Measurements from ENCODE around the gene M1AP. TPM values are rescaled to one million over a fixed set of nuclear protein-coding genes. Genes with fewer than 3 reads are reported as not detected.

The M1AP gene
- total and polyA plus RNA-seq, 9 of the 15 experiments (the other 6 are each of a cell fraction or from before 2014, with no cell fraction given): 0.06 to 0.33 (median 0.11) TPM; not detected in 4

- no peak for TF ChIP-seq ZFP36 (IDR thresholded peaks at IDR 0.05; ENCODE audit: low read depth, low read length, partially characterized antibody)
- no peak for TF ChIP-seq NKRF (IDR thresholded peaks at IDR 0.05; ENCODE audit: borderline replicate concordance)
- TF ChIP-seq MLX (CRISPR knock-in tag; conservative IDR thresholded peaks at IDR 0.05): no peak
- TF ChIP-seq ETS1 (conservative IDR thresholded peaks at IDR 0.05; ENCODE audit: control insufficient read depth, low read depth, low read length): no peak
- TF ChIP-seq ZNF224 (CRISPR knock-in tag; IDR thresholded peaks at IDR 0.05): no peak
- no peak for TF ChIP-seq ZBTB5 (IDR thresholded peaks at IDR 0.05)
- TF ChIP-seq ATF6 (CRISPR knock-in tag; IDR thresholded peaks at IDR 0.05): no peak
- TF ChIP-seq CHD4 (IDR thresholded peaks at IDR 0.05; ENCODE audit: insufficient read depth, insufficient replicate concordance, low read depth, low read length, poor library complexity, severe bottlenecking): no peak
- no peak for TF ChIP-seq PRDM10 (IDR thresholded peaks at IDR 0.05; ENCODE audit: partially characterized antibody)
- TF ChIP-seq ELK1 (CRISPR knock-in tag; IDR thresholded peaks at IDR 0.05): no peak
Observed at GRCh38 chr2:74653985-74654882, 6.1 kb upstream of the M1AP start, which contains the start of gene SEMA4F (continued).
